GM12892 (cell line): ENCODE measurements around the gene ZFYVE19.

ENCODE experiments used
- POLR2A ChIP-seq: IDR thresholded peaks from 2 replicates; pipeline ENCODE4 v1.6.1; 2011; ENCODE audit warnings: low read depth, low read length, control low read depth
- POLR2AphosphoS5 ChIP-seq: IDR thresholded peaks from 2 replicates; pipeline ENCODE4 v1.6.1; 2011; ENCODE audit warnings: low read depth, low read length, control low read depth
- TAF1 ChIP-seq: IDR thresholded peaks from 2 replicates; pipeline ENCODE4 v1.6.1; 2011; ENCODE audit warnings: low read depth, mild to moderate bottlenecking, control low read depth, low read length, borderline replicate concordance

- no peak for TF ChIP-seq POLR2AphosphoS5
- TF ChIP-seq POLR2A: no peak
- TF ChIP-seq TAF1: no peak
These were observed 3.8 kb upstream of the ZFYVE19 start for GRCh38 chr15:40803076-40803475.
